HCT116 (cell line): ENCODE data around the gene DYNC1I1. TPM values are rescaled to one million over a fixed set of nuclear protein-coding genes. Genes with fewer than 3 reads are reported as not detected.

ENCODE experiments used
- ATAC-seq: fragments of 200-7000 bp; cut with Tn5 transposase; 2 replicates; pipeline ENCODE4 v1.9.1; 2020; ENCODE audit warnings: mild to moderate bottlenecking, moderate library complexity
- BruUV-seq: library from RNA; stranded (reverse); fragments of 400-500 nt; replicated peaks from 2 replicates; lab custom pipeline; 2021; lab: Mats Ljungman, UMichigan
- CTCF ChIA-PET: fragments of 300-600 bp; sonication (Branson Sonifier 250); formaldehyde crosslinking; loops from one replicate; lab custom pipeline; 2021; ENCODE audit warnings: antibody characterized with exemption; lab: Charles Lee
- POLR2A ChIA-PET: fragments of 300-600, 350-600 bp; sonication (Branson Sonifier 250); formaldehyde crosslinking; loops from one replicate; lab custom pipeline; 2021; ENCODE audit warnings: antibody characterized with exemption; lab: Charles Lee
- RAD21 ChIA-PET, 2 experiments: fragments of 300-600 bp; sonication (Branson Sonifier 250); formaldehyde crosslinking; loops; one replicate each; lab custom pipeline; 2023; ENCODE audit warnings: low total read pairs in 2 of 2; ENCODE audit not compliant: uncharacterized antibody in 2 of 2, unreplicated experiment in 2 of 2, low non-redundant PET in 1 of 2; lab: Charles Lee
- DNase-seq: peaks from one replicate; pipeline ENCODE4 v3.0.0-alpha.2; 2010; ENCODE audit warnings: low read depth, low spot score
- H2AFZ ChIP-seq: fragments of 200-600 bp; shearing (Covaris generic), sonication (generic); 2 replicates; pipeline ENCODE4 v1.6.1; 2017; ENCODE audit warnings: low read depth, mixed run types, mixed read lengths, antibody characterized with exemption, low read length; ENCODE audit not compliant: poor library complexity, severe bottlenecking
- H3K27ac ChIP-seq: 2 replicates; pipeline ENCODE4 v1.5.1; 2012; ENCODE audit warnings: low read depth, low read length
- H3K27me3 ChIP-seq: fragments of 200-600 bp; sonication (generic); 2 replicates; pipeline ENCODE4 v1.6.1; 2016; ENCODE audit warnings: mixed run types, low read length, mixed read lengths; ENCODE audit not compliant: insufficient read depth
- H3K36me3 ChIP-seq, 2 experiments: fragments of 200-500 bp in 1 of 2; fragments of 200-600 bp in 1 of 2; sonication (Bioruptor generic) in 1 of 2; sonication (generic) in 1 of 2; 2 replicates each; pipeline versions ENCODE4 v1.5.1 to v1.6.1; 2014 to 2016; ENCODE audit warnings: low read length in 2 of 2, inconsistent platforms in 1 of 2, mixed read lengths in 1 of 2, mixed run types in 1 of 2; ENCODE audit not compliant: insufficient read depth in 2 of 2, control insufficient read depth in 1 of 2
- H3K4me1 ChIP-seq, 2 experiments: fragments of 200-600 bp in 1 of 2; sonication (generic) in 1 of 2; 2 replicates each; pipeline versions ENCODE4 v1.5.1 to v1.6.1; 2012 to 2017; ENCODE audit warnings: low read length in 2 of 2, inconsistent platforms in 1 of 2, mild to moderate bottlenecking in 1 of 2, mixed read lengths in 1 of 2, mixed run types in 1 of 2, moderate library complexity in 1 of 2; ENCODE audit not compliant: insufficient read depth in 2 of 2, control insufficient read depth in 1 of 2
- H3K4me2 ChIP-seq: fragments of 200-600 bp; sonication (generic); 2 replicates; pipeline ENCODE4 v1.6.1; 2017; ENCODE audit warnings: mixed run types, low read length, mixed read lengths
- H3K4me3 ChIP-seq, 2 experiments: fragments of 200-600 bp in 1 of 2; sonication (generic) in 1 of 2; replicated peaks in 1 of 2; 2 replicates each; pipeline ENCODE4 v1.5.1; 2011 to 2016; ENCODE audit warnings: low read length in 2 of 2, control low read depth in 1 of 2, low read depth in 1 of 2, mild to moderate bottlenecking in 1 of 2, mixed read lengths in 1 of 2, mixed run types in 1 of 2
- H3K79me2 ChIP-seq: fragments of 200-600 bp; sonication (generic); 2 replicates; pipeline ENCODE4 v1.6.1; 2017; ENCODE audit warnings: mild to moderate bottlenecking, mixed run types, low read length, moderate library complexity, mixed read lengths; ENCODE audit not compliant: insufficient read depth
- H3K9ac ChIP-seq: fragments of 200-600 bp; sonication (generic); 2 replicates; pipeline ENCODE4 v1.6.1; 2016; ENCODE audit warnings: low read length, mixed read lengths
- H3K9me2 ChIP-seq: fragments of 200-600 bp; sonication (generic), shearing (Covaris generic); 2 replicates; pipeline ENCODE4 v1.6.1; 2017; ENCODE audit warnings: mixed run types, mild to moderate bottlenecking, moderate library complexity; ENCODE audit not compliant: insufficient read depth
- H3K9me3 ChIP-seq, 2 experiments: fragments of 200-500 bp in 1 of 2; fragments of 200-600 bp in 1 of 2; sonication (Bioruptor generic) in 1 of 2; sonication (generic) in 1 of 2; 2 replicates each; pipeline ENCODE4 v1.6.1; 2014 to 2017; ENCODE audit warnings: low read length in 2 of 2, mixed read lengths in 2 of 2, inconsistent platforms in 1 of 2, low read depth in 1 of 2, mild to moderate bottlenecking in 1 of 2, mixed run types in 1 of 2, moderate library complexity in 1 of 2; ENCODE audit not compliant: control insufficient read depth in 1 of 2, insufficient read depth in 1 of 2
- H4K20me1 ChIP-seq: fragments of 200-600 bp; sonication (generic), shearing (Covaris generic); 2 replicates; pipeline ENCODE4 v1.6.1; 2017; ENCODE audit warnings: mixed run types, mild to moderate bottlenecking, moderate library complexity; ENCODE audit not compliant: insufficient read depth
- CBX3 ChIP-seq: IDR thresholded peaks from 2 replicates; pipeline ENCODE4 v1.6.1; 2012; ENCODE audit warnings: low read depth
- CEBPB ChIP-seq: IDR thresholded peaks from 2 replicates; pipeline ENCODE4 v1.6.1; 2012; ENCODE audit warnings: low read depth
- CTCF ChIP-seq, 3 experiments: fragments of 200-600 bp in 1 of 3; sonication (generic) in 1 of 3; IDR thresholded peaks in 2 of 3; conservative IDR thresholded peaks in 1 of 3; 2 replicates each; pipeline ENCODE4 v1.5.1; 2012 to 2017; ENCODE audit warnings: low read depth in 2 of 3, low read length in 2 of 3, antibody characterized with exemption in 1 of 3, borderline replicate concordance in 1 of 3, control low read depth in 1 of 3, mild to moderate bottlenecking in 1 of 3, mixed read lengths in 1 of 3, mixed run types in 1 of 3, moderate library complexity in 1 of 3; ENCODE audit not compliant: insufficient read depth in 1 of 3
- EGR1 ChIP-seq: IDR thresholded peaks from 2 replicates; pipeline ENCODE4 v1.6.1; 2012; ENCODE audit warnings: low read depth
- ELF1 ChIP-seq: IDR thresholded peaks from 2 replicates; pipeline ENCODE4 v1.6.1; 2012; ENCODE audit warnings: low read depth, borderline replicate concordance
- EZH2 ChIP-seq: fragments of 200-600 bp; sonication (generic); IDR thresholded peaks from 2 replicates; pipeline ENCODE4 v1.6.1; 2017; ENCODE audit warnings: antibody characterized with exemption, mixed run types
- EZH2phosphoT487 ChIP-seq: fragments of 200-600 bp; IDR thresholded peaks from 2 replicates; pipeline ENCODE4 v1.6.1; 2018; ENCODE audit warnings: antibody characterized with exemption, borderline replicate concordance
- JUND ChIP-seq: IDR thresholded peaks from 2 replicates; pipeline ENCODE4 v1.6.1; 2012
- MAX ChIP-seq: IDR thresholded peaks from 2 replicates; pipeline ENCODE4 v1.6.1; 2012
- POLR2AphosphoS5 ChIP-seq: IDR thresholded peaks from 2 replicates; pipeline ENCODE4 v1.6.1; 2011; ENCODE audit warnings: mild to moderate bottlenecking, low read depth, low read length, moderate library complexity
- RAD21 ChIP-seq: IDR thresholded peaks from 2 replicates; pipeline ENCODE4 v1.6.1; 2012; ENCODE audit warnings: low read depth, mild to moderate bottlenecking
- REST ChIP-seq: IDR thresholded peaks from 2 replicates; pipeline ENCODE4 v1.6.1; 2012; ENCODE audit warnings: low read depth
- SIN3A ChIP-seq: IDR thresholded peaks from 2 replicates; pipeline ENCODE4 v1.6.1; 2012; ENCODE audit warnings: low read depth
- SP1 ChIP-seq: IDR thresholded peaks from 2 replicates; pipeline ENCODE4 v1.6.1; 2012; ENCODE audit warnings: low read depth
- SRF ChIP-seq: IDR thresholded peaks from 2 replicates; pipeline ENCODE4 v1.6.1; 2012; ENCODE audit warnings: low read depth
- TCF7L2 ChIP-seq: IDR thresholded peaks from 2 replicates; pipeline ENCODE4 v1.7.0; 2011; ENCODE audit warnings: borderline replicate concordance, inconsistent platforms; ENCODE audit not compliant: insufficient read depth, insufficient read length; ENCODE audit errors: extremely low read depth
- YY1 ChIP-seq: IDR thresholded peaks from 2 replicates; pipeline ENCODE4 v1.6.1; 2011; ENCODE audit warnings: low read length, low read depth, moderate library complexity, mild to moderate bottlenecking; ENCODE audit not compliant: insufficient replicate concordance; ENCODE audit errors: extremely low read depth
- ZBTB33 ChIP-seq: IDR thresholded peaks from 2 replicates; pipeline ENCODE4 v1.6.1; 2011; ENCODE audit warnings: mild to moderate bottlenecking, low read length, moderate library complexity; ENCODE audit not compliant: insufficient replicate concordance; ENCODE audit errors: extremely low read depth
- ZFX ChIP-seq: fragments of 450-650 bp; IDR thresholded peaks from 2 replicates; pipeline ENCODE4 v1.6.1; 2017
- ZNF274 ChIP-seq: fragments of 200-500 bp; sonication (Bioruptor generic); IDR thresholded peaks from 2 replicates; pipeline ENCODE4 v1.6.1; 2014; ENCODE audit warnings: mild to moderate bottlenecking, low read depth, low read length, inconsistent platforms
- intact Hi-C: fragments of 100-400 bp; cut with micrococcal nuclease; formaldehyde crosslinking; loops from 2 replicates; pipeline ENCODE4 v1.10.0; 2022
- total RNA-seq: library from RNA; stranded (reverse); gene quantifications from one replicate; pipeline ENCODE4 v1.2.1, GENCODE V29; 2021; ENCODE audit not compliant: unreplicated experiment

Gene DYNC1I1
- total RNA-seq, 1 experiment from 2014 or later: not detected

- H3K27me3 ChIP-seq: peaks cover 60% of the 10 kb centered on the region
- BruUV-seq: no TSS peak
- H3K79me2 ChIP-seq: no peaks in the 10 kb centered on the region
- H3K4me2 ChIP-seq: no peak overlapping the region
- no peaks in the 10 kb centered on the region for H3K9me3 ChIP-seq
- ChIA-PET POLR2A (no interaction called here), RAD21 (no interaction called here), CTCF (no interaction called here)
- ATAC-seq: no peak
- no peak overlapping the region for H3K9ac ChIP-seq
- H3K9me2 ChIP-seq: no peaks in the 10 kb centered on the region
- H4K20me1 ChIP-seq: no peaks in the 10 kb centered on the region
- H3K27ac ChIP-seq: no peak overlapping the region
- no peaks in the 10 kb centered on the region for H3K36me3 ChIP-seq
- no peaks in the 10 kb centered on the region for H3K4me1 ChIP-seq
- TF ChIP-seq SRF: no peak
- no peak for TF ChIP-seq ZNF274
- TF ChIP-seq EZH2phosphoT487: no peak
- no peak for TF ChIP-seq YY1
- TF ChIP-seq ZFX: no peak
- no peak for TF ChIP-seq RAD21
- no peak for TF ChIP-seq POLR2AphosphoS5
- no peak for TF ChIP-seq CEBPB
- TF ChIP-seq EZH2: no peak
- TF ChIP-seq SP1: no peak
- TF ChIP-seq CBX3: no peak
- TF ChIP-seq ELF1: no peak
- TF ChIP-seq JUND: no peak
- TF ChIP-seq SIN3A: no peak
- TF ChIP-seq MAX: no peak
- no peak for TF ChIP-seq REST
- TF ChIP-seq EGR1: no peak
- no peak for TF ChIP-seq ZBTB33
- TF ChIP-seq TCF7L2: no peak
- TF ChIP-seq CTCF (IDR thresholded peaks at IDR 0.05 in 2 of 3, conservative IDR thresholded peaks at IDR 0.05 in 1 of 3; ENCODE audit: borderline replicate concordance in 1 of 3, insufficient read depth in 1 of 3, low read depth in 2 of 3, low read length in 2 of 3): no peak
- intact Hi-C loops: no loop called here
- H2AFZ ChIP-seq: no peak overlapping the region
- DNase-seq: no peak
- no peak overlapping the region for H3K4me3 ChIP-seq
Measured at GRCh38 chr7:95931460-95932232, 159.3 kb downstream of the DYNC1I1 start.
